Ecto neural progenitor cell (in vitro differentiated cells): ENCODE data around the gene DOK6.
"Not testable (repeated sequence)": the region's sequence is repeated elsewhere in the genome, so short reads cannot be mapped to it uniquely, and the experiment has no call there.

Experiments
- DNase-seq: peaks from one replicate; pipeline ENCODE4 v3.0.0-alpha.2; 2018; ENCODE audit warnings: low spot score

DOK6 gene

DNA sequence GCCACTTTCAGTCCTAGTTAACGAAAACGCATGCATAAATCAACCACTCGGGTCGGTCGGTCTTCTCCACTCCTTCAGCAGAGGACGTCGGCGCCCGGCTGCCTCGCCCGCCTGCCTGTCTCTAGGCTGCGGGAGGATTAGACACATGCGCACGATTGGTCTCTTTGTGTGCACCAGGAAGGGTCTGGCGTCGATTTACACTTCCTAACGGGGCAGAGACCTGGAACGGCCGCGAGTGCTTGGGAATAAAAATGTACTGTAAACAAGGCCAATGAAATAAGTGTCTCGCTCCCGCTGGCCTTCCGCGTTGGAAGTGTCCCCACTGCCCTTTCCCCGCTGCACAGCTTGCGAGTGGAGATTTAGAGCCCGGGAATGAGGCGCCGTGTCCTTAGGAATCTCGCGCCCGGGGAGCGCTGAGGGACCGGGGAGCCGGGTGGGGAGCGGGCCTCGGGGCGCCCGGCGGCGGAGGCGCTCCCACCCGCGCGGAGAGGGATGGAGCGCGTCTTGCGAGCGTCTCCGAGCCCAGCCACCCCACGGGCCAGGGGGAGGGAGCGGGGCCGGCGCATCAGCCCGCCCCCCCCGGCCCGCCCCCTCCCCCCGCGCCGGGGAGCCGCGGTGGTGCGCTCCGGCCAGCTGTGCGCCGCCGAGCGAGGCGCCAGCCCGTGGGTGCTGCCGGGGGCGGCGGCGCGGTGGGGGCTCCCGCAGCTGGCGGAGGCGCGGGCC lies at the start of gene DOK6:
DOK6 (plus strand) TSS at position 636 of the 723 bp plus-strand sequence.
- DNase-seq, result peak; percentile 87

DNA sequence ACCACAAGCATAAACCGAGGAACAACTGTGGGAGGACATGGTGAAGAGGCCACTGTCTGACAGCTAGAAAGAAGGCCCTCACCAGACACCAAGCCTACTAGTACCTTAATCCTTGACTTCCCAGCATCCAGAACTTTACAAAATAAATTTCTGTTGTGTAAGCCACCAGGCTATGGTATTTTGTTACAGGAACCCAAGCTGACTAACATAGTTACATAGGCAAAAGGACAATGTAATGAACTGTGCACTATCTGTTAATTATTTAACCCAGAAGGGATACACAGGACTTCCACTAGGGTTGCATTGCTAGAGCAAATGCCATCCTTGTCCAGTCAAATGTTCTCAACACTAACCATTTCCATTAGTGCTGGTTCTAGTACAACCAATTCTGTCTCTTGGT lies 47.7 kb upstream of the DOK6 start:
- DNase-seq, result no peak

DNA sequence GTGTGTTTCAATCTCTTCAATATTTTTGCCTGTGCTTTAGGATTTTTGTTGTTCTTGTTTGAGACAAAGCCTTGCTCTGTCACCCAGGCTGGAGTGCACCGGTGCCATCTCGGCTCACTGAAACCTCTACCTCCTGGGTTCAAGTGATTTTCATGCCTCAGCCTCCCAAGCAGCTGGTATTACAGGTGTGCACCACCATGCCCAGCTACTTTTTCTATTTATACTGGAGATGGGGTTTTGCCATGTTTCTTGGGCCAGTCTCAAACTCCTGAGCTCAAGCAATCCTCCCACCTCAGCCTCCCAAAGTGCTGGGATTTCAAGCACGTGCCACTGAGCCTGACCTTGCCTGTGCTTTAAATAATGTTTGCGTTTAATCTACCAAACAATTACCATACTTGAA lies 43.1 kb upstream of the DOK6 start:
- DNase-seq, result no peak

GRCh38 chr18:69358212-69358895 lies 42.3 kb upstream of the DOK6 start:
- no peak for DNase-seq

- not testable (repeated sequence) for DNase-seq
Observed at GRCh38 chr18:69359768-69360167, 40.9 kb upstream of the DOK6 start.

- DNase-seq, result no peak
Observed at GRCh38 chr18:69364930-69365329, 35.8 kb upstream of the DOK6 start.

GRCh38 chr18:69365658-69366057 lies 35.0 kb upstream of the DOK6 start:
- no peak for DNase-seq

DNA sequence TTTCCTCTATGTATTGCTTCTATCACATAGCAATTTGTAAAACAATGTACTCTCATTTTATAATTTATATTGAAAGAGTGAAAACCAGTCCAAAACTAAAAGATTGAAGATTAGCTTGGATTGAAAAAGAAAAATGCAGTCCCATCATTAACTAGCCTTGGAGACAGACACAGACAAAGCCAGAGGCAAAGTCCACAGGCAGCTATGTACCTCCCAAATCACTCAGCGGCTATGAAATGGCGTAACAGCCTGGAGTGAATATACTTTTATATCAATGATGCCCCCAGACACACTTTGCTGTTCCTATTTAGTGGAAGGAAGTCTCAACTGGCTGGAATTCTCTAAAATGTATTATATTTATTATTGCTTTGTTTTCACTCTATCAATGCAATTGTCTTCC lies 33.6 kb upstream of the DOK6 start:
- no peak for DNase-seq

GRCh38 chr18:69371729-69372128 lies 29.0 kb upstream of the DOK6 start:
- no peak for DNase-seq

DNA sequence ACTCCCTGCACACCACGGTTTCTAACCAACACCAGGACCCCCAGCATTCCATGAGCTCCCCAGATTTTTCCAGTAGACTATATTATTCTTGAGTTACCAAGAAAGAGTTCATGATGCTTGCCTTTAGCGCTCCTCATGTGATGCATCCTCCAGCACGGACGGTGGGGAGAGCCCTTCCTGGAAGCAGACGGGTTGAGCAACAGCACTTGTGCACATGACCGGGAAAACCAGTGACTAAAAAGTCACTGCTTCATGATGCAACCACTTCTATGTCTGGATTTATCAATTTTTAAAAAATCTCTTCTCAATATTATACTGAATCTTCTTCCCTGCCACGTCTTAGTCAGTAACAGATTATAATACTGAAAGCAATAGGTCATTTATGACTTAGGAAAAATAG lies 20.4 kb upstream of the DOK6 start:
- DNase-seq, result no peak

- no peak for DNase-seq
Observed at GRCh38 chr18:69383186-69383585, 17.5 kb upstream of the DOK6 start.

- DNase-seq, result no peak
Observed at GRCh38 chr18:69387186-69387585, 13.5 kb upstream of the DOK6 start.

- DNase-seq, result no peak
Observed at GRCh38 chr18:69388222-69388621, 12.5 kb upstream of the DOK6 start.

- DNase-seq, result no peak
Observed at GRCh38 chr18:69397096-69397495, 3.6 kb upstream of the DOK6 start.

DNA sequence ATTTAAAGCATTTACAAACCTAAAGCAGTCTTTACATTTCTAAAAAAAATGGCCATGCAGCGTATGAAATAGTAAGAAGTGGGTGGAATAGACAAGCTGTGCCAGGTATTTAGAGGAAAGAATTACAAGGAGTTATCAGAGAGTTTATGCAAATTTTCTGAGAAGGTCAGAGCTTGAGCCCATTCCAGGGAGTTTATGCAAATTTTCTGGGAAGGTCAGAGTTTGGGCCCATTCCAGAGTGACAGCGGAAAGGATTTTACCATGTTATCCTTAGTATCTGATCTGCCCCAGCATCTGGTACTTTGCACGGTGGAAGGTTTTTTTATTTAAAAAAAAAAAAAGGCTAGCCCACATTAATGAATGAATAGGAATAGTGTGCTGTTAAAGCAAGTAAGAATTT lies 1.4 kb upstream of the DOK6 start:
- DNase-seq, result no peak

DNA sequence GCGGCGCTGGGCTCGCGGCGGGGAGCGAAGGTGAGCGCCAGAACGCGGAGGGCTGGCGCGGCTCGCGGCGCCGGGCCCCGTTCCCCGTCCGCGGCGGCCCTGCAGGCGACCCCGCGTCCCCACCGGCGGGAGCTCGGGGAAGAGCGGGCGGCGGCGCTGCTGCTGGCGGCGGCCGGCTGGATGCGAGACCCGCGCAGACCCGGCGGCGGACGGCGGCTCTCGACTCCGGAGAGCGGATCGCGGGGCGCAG lies 213 bp downstream of the DOK6 start:
- DNase-seq, result no peak

GRCh38 chr18:69401226-69401971 lies 711 bp downstream of the DOK6 start:
- peak; percentile 67 for DNase-seq

DNA sequence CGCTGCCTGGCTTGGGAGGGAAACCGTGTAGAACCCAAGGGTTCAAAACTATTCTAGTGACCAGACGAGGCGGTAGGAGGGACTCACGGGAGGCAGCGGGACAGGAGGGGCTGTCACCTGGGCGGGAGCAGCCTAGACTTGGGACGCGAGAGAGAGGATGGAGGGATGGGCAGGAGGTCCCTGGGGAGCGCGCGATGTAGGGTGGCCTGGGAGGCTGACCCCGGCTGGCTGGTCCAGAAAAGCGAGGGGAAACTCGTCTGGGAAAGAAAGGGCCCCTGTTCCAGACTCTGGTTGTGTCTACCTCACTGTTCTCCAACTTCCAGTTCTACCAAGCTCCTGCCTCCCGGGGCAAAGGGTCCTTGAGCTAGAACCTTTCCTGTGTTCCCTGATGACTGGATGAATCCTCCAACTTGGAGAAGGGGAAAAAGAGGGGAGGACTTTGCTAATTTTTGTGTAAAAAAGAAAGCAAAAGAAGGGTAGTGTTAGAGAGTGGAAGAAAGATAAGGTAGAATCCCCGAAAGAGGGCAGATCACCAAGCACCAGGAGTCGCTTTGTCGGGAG lies 1.4 kb downstream of the DOK6 start:
- no peak for DNase-seq

DNA sequence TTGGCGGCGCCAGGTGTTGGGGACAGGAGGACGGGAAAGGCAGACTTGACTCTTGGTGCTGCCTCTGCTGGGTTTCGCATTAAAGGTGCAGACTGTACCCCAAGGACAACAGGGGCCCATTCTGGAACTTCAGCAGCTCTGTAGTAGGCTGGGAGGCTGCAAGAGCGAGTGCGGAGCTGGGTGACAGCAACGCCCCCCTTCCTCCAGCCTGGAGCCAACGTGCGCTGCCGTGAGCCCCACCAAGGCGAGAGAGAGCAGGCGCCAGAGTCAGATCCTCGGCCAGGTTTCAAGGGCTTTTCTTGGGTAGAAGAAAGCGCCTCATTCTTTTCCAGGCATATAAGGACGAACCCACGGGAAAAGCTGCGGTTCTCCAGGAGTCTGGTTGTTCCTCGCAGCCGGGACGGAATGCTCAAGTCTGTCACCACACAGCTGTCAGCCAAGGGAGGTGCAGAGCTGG lies 1.9 kb downstream of the DOK6 start:
- DNase-seq, result peak; percentile 61

GRCh38 chr18:69408522-69408921 lies 7.8 kb downstream of the DOK6 start:
- no peak for DNase-seq

- no peak for DNase-seq
Observed at GRCh38 chr18:69411199-69411598, 10.5 kb downstream of the DOK6 start.

- DNase-seq, result no peak
Observed at GRCh38 chr18:69414184-69414583, 13.5 kb downstream of the DOK6 start.

GRCh38 chr18:69432847-69433246 lies 32.2 kb downstream of the DOK6 start:
- DNase-seq, result no peak
